T-helper 2 cell treated with Interferon-gamma antibody and Interleukin-4, amounts not matched to agents 5 μg/mL and 100 μg/mL, for 36 hours (primary cell): ENCODE measurements around the gene ERCC8.

Experiments used
- DNase-seq: peaks from one replicate; pipeline ENCODE4 v3.0.0; 2021; ENCODE audit warnings: low spot score
- H3K27ac Mint-ChIP-seq: one replicate; pipeline ENCODE4 v1.8.0; 2021; ENCODE audit warnings: mild to moderate bottlenecking, mixed read lengths
- H3K27me3 Mint-ChIP-seq: one replicate; pipeline ENCODE4 v1.8.0; 2021; ENCODE audit warnings: low read depth, mixed read lengths
- H3K36me3 Mint-ChIP-seq: one replicate; pipeline ENCODE4 v1.8.0; 2021; ENCODE audit warnings: low read depth, mixed read lengths
- H3K4me1 Mint-ChIP-seq: one replicate; pipeline ENCODE4 v1.8.0; 2021; ENCODE audit warnings: low read depth, mixed read lengths
- H3K4me3 Mint-ChIP-seq: one replicate; pipeline ENCODE4 v1.8.0; 2022; ENCODE audit warnings: mild to moderate bottlenecking, moderate library complexity, mixed read lengths
- H3K9me3 Mint-ChIP-seq: one replicate; pipeline ENCODE4 v1.8.0; 2021; ENCODE audit warnings: mixed read lengths

Gene ERCC8

DNA sequence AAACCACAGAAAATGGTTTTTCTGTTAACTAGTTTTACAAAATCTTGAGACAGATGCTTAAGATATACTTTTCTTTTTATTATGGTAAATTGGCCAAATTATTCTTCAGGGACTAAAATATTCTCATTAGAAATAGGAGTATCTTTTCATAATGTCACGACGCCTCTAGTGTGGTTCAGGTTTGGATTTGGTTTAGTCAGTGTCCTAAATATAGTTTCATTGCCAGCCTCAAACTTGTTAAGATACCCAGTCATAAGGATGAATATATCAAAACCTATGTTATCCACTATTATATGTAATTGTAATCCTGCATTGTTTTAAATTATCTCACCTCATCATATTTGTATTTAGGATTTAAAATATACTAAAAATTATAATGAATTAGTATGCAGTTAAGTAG is 13.8 kb upstream of the ERCC8 start:
- Mint-ChIP-seq H3K36me3 (peaks cover 5% of the 10 kb centered on the region), H3K4me1 (no peaks in the 10 kb centered on the region), H3K27ac (no peak overlapping the region), H3K27me3 (no peaks in the 10 kb centered on the region), H3K9me3 (peaks cover 9% of the 10 kb centered on the region), H3K4me3 (no peak overlapping the region)
- DNase-seq = no peak

DNA sequence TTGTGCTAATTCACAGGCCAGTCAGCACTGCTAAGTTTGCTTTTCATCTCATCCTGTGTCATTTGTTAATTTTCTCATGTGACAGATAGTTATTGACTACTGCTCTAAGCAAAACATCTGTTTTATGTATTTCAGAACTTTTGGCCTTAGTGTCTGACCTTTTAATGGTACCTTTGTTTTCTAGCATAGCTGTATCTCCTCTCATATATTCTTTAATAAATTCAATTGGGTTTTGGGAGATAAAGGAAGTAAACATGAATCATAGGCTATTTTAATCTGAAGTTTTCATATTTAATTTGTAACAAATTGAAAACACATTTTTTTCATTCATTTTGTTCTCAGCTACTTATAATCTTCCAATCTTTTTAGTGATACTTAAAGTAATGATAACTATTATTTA is 13.2 kb upstream of the ERCC8 start:
- no peak for DNase-seq
- Mint-ChIP-seq H3K27me3 (no peaks in the 10 kb centered on the region), H3K4me1 (no peaks in the 10 kb centered on the region), H3K9me3 (peaks cover 9% of the 10 kb centered on the region), H3K27ac (no peak overlapping the region), H3K4me3 (no peak overlapping the region), H3K36me3 (peaks cover 5% of the 10 kb centered on the region)

GRCh38 chr5:60955239-60955638 is 10.4 kb upstream of the ERCC8 start:
- no peak for DNase-seq
- H3K36me3 Mint-ChIP-seq = peaks cover 5% of the 10 kb centered on the region
- H3K4me3 Mint-ChIP-seq = no peak overlapping the region
- H3K9me3 Mint-ChIP-seq = peaks cover 9% of the 10 kb centered on the region
- H3K27ac Mint-ChIP-seq = no peak overlapping the region
- no peaks in the 10 kb centered on the region for H3K4me1 Mint-ChIP-seq
- H3K27me3 Mint-ChIP-seq = no peaks in the 10 kb centered on the region

GRCh38 chr5:60948738-60949137 is 3.9 kb upstream of the ERCC8 start:
- Mint-ChIP-seq H3K4me1 (peaks cover 12% of the 10 kb centered on the region), H3K9me3 (no peaks in the 10 kb centered on the region), H3K27me3 (no peaks in the 10 kb centered on the region), H3K4me3 (no peak overlapping the region), H3K27ac (no peak overlapping the region), H3K36me3 (peaks cover 1% of the 10 kb centered on the region)
- no peak for DNase-seq

DNA sequence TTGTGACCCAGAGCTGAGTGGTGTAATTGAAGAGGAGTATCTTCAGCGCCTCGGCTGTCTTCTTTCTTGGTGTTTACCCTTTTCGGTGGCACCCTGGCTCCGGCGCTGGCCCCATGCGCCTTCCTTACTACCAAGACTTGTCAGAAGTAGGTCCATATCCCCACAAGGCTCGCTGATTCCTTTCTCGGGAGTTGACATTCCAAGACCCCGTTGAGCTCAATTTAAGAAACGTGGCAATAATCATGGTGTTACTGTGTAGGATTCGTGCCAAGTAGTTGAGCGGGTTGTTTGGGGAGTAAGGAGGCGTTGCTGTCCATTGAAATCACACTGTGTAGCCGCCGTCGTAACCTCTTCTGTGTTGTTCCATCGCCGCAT is 930 bp upstream of the ERCC8 start:
- Mint-ChIP-seq H3K36me3 (peaks cover 1% of the 10 kb centered on the region), H3K27me3 (no peaks in the 10 kb centered on the region), H3K9me3 (no peaks in the 10 kb centered on the region), H3K4me1 (peaks cover 21% of the 10 kb centered on the region), H3K27ac (peak overlapping the region; percentile 86), H3K4me3 (no peak overlapping the region)
- DNase-seq = no peak

- DNase-seq = no peak
- Mint-ChIP-seq H3K4me3 (no peak overlapping the region), H3K27me3 (no peaks in the 10 kb centered on the region), H3K36me3 (no peaks in the 10 kb centered on the region), H3K4me1 (peaks cover 21% of the 10 kb centered on the region), H3K27ac (no peak overlapping the region), H3K9me3 (no peaks in the 10 kb centered on the region)
These were observed 1.2 kb downstream of the ERCC8 start for GRCh38 chr5:60943624-60944023.

- Mint-ChIP-seq H3K27me3 (no peaks in the 10 kb centered on the region), H3K36me3 (peaks cover 5% of the 10 kb centered on the region), H3K4me1 (no peaks in the 10 kb centered on the region), H3K4me3 (no peak overlapping the region), H3K9me3 (no peaks in the 10 kb centered on the region), H3K27ac (no peak overlapping the region)
- DNase-seq = no peak
These were observed 15.8 kb downstream of the ERCC8 start for GRCh38 chr5:60929024-60929423.

DNA sequence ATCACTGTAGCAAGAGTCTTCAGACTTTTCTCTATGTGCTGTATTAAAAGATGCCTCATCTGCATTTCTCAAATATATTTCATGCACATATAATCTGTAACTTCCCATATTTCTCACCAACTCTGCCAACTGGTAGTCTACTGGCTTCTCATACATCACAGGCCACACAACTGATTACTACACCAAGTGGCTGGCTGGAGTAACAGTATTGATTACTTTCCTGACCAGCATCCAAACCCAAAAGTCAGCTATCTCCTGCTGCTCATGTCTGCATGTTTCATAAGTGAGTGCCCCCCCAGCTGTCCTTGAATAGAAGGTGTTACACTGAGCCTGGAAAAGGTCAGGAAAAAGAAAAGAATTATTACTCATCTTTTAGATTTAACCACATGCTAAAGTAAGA is 17.4 kb downstream of the ERCC8 start:
- H3K4me1 Mint-ChIP-seq = no peaks in the 10 kb centered on the region

DNA sequence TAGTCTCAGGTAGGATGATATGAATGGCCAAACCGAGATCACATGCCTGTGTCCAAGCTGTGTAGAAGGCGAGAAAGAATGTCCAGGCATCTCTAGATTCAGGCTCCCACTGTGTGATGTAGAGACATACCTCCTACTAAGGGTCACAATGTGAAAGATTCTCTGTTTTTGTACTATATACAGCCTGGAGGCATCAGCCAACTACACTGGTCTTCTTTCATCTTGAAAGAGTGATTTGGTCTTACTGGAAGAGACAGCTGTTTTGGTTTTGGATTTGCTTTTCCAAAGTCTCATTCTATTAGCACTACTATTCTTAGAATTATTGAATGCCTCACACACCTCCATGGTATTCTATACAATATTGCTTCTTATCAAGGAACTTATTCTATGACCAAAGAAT is 26.4 kb downstream of the ERCC8 start:
- Mint-ChIP-seq H3K27me3 (no peaks in the 10 kb centered on the region), H3K27ac (no peak overlapping the region)

More for the DNA sequence above, 17.4 kb downstream of the ERCC8 start:
- H3K27me3 Mint-ChIP-seq = no peaks in the 10 kb centered on the region
- H3K27ac Mint-ChIP-seq = no peak overlapping the region
- DNase-seq = no peak
- H3K36me3 Mint-ChIP-seq = peaks cover 5% of the 10 kb centered on the region
- no peak overlapping the region for H3K4me3 Mint-ChIP-seq
- H3K9me3 Mint-ChIP-seq = no peaks in the 10 kb centered on the region

GRCh38 chr5:60916646-60917045 is 28.2 kb downstream of the ERCC8 start:
- Mint-ChIP-seq H3K9me3 (no peaks in the 10 kb centered on the region), H3K4me1 (no peaks in the 10 kb centered on the region), H3K36me3 (peaks cover 18% of the 10 kb centered on the region), H3K27ac (no peak overlapping the region), H3K27me3 (no peaks in the 10 kb centered on the region), H3K4me3 (no peak overlapping the region)
- no peak for DNase-seq

More for the DNA sequence above, 26.4 kb downstream of the ERCC8 start:
- no peaks in the 10 kb centered on the region for H3K4me1 Mint-ChIP-seq
- peaks cover 18% of the 10 kb centered on the region for H3K36me3 Mint-ChIP-seq
- DNase-seq = no peak
- H3K4me3 Mint-ChIP-seq = no peak overlapping the region
- no peaks in the 10 kb centered on the region for H3K9me3 Mint-ChIP-seq

- Mint-ChIP-seq H3K9me3 (no peaks in the 10 kb centered on the region), H3K4me3 (no peak overlapping the region), H3K27ac (no peak overlapping the region), H3K36me3 (peaks cover 8% of the 10 kb centered on the region), H3K4me1 (peaks cover 13% of the 10 kb centered on the region), H3K27me3 (no peaks in the 10 kb centered on the region)
- no peak for DNase-seq
These were observed 41.5 kb downstream of the ERCC8 start for GRCh38 chr5:60903356-60903755.

DNA sequence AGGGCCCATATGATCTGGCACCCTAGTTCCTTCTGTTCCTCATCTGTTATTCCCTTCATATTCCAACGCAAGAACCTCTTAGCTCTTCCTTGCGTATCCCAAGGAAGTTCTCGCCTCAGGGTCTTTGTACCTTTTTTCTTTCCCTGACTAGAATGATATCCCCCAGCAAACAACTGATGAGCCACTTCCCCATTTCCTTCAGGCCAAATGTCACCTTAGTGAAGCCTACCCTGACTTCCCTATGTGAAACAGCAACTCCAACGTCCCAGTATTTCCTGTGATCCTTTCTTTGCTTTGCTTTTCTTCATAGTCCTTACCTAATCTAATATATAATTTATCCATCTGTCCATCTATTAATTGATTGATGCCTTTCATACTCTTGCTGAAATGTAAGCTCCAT is 47.9 kb downstream of the ERCC8 start:
- H3K4me3 Mint-ChIP-seq = no peak overlapping the region
- no peak overlapping the region for H3K27ac Mint-ChIP-seq
- no peak for DNase-seq
- H3K9me3 Mint-ChIP-seq = no peaks in the 10 kb centered on the region
- no peaks in the 10 kb centered on the region for H3K4me1 Mint-ChIP-seq
- H3K36me3 Mint-ChIP-seq = peaks cover 17% of the 10 kb centered on the region
- H3K27me3 Mint-ChIP-seq = no peaks in the 10 kb centered on the region

- H3K4me3 Mint-ChIP-seq = no peak overlapping the region
- H3K27me3 Mint-ChIP-seq = no peaks in the 10 kb centered on the region
- H3K27ac Mint-ChIP-seq = no peak overlapping the region
- no peaks in the 10 kb centered on the region for H3K4me1 Mint-ChIP-seq
- H3K9me3 Mint-ChIP-seq = no peaks in the 10 kb centered on the region
- no peak for DNase-seq
- peaks cover 17% of the 10 kb centered on the region for H3K36me3 Mint-ChIP-seq
These were observed 51.3 kb downstream of the ERCC8 start for GRCh38 chr5:60893521-60893920.

- H3K4me1 Mint-ChIP-seq = no peaks in the 10 kb centered on the region
- no peaks in the 10 kb centered on the region for H3K9me3 Mint-ChIP-seq
- DNase-seq = no peak
- H3K36me3 Mint-ChIP-seq = peaks cover 14% of the 10 kb centered on the region
- H3K27me3 Mint-ChIP-seq = no peaks in the 10 kb centered on the region
- no peak overlapping the region for H3K4me3 Mint-ChIP-seq
- H3K27ac Mint-ChIP-seq = no peak overlapping the region
These were observed 53.2 kb downstream of the ERCC8 start for GRCh38 chr5:60891667-60892066.

DNA sequence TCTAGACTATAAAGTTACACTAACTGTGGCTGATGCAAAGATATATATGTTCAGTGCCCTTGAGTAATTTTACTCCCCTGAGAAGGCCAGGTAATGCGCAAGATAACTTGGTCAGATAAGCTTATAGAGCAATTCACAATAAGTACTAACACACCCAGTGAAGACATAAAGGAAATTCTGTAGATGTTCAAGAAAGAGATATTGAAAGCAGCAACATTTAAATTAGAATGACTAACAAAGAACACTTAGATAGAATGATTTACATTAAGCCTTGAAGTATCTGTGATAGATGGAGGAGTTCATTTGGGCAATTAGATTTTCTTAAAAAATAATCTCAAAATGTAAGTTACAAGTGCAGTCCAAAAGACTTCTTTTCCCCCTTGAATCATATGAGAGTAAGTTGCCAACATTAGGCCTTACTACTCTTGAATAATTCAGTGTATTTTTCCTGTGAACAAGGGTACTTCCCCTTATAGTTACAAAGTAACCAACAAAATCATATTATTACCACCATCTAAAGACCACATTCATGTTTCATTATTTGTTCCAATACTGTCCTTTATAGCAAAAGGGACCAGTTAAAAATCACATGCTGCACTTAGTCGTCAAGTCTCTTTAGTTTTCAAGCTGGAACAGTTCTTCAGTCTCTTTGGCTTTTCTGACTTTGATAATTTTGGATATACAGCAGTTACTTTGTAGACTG is 56.4 kb downstream of the ERCC8 start:
- no peaks in the 10 kb centered on the region for H3K9me3 Mint-ChIP-seq
- H3K36me3 Mint-ChIP-seq = peaks cover 12% of the 10 kb centered on the region
- no peak overlapping the region for H3K4me3 Mint-ChIP-seq
- no peaks in the 10 kb centered on the region for H3K4me1 Mint-ChIP-seq
- H3K27ac Mint-ChIP-seq = no peak overlapping the region
- no peak for DNase-seq
- H3K27me3 Mint-ChIP-seq = no peaks in the 10 kb centered on the region
